Right renal cortex interstitium (tissue), 3 donors: ENCODE measurements around the gene HHLA2. TPM values are rescaled to one million over a fixed set of nuclear protein-coding genes. Genes with fewer than 3 reads are reported as not detected.
"Not testable (repeated sequence)": the region's sequence is repeated elsewhere in the genome, so short reads cannot be mapped to it uniquely, and the experiment has no call there.

Experiments used
- DNase-seq, 3 donors: peaks; one replicate each; pipeline ENCODE4 v3.0.0-alpha.2; 2013; ENCODE audit warnings: low read depth in 3 of 3, low spot score in 2 of 3
- polyA plus RNA-seq, 3 donors: library from polyadenylated mRNA; unstranded; fragments of 120-200 nt; gene quantifications; one replicate each; pipeline ENCODE4 v1.2.1, GENCODE V29; 2013; ENCODE audit not compliant: insufficient read length in 3 of 3

Gene HHLA2
- polyA plus RNA-seq, 3 donors: 16.8 to 33.8 (median 18.3) TPM

DNA sequence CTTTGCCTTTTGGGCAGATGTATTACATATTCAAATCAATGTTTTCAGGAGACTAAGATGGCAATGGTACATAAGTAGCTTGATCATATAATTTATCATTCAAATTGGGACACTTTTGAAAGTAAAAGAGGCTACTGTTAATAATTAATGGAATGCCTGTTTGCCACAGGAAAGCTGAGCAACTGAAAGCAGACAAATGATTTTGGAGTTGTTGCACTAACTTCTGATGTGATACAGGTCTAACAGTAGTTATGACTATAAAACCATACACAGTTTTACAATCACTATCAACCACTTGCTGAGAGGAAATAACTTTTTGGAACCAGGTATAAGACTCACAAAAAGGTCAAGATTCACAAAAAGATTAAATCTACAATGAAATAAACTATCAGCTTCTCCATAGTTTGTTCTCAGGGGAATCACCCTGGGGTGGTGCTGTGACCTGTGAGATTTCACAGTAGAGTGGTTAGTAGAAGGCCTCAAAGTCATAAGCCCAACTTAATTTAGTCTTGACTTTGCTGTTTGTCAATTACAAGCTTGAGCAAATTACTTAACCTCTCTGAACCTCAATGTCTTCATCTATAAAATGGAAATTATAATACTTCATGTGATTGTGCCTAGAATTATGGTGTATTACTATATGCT, 42.7 kb downstream of the HHLA2 start:
- no peak for DNase-seq

DNA sequence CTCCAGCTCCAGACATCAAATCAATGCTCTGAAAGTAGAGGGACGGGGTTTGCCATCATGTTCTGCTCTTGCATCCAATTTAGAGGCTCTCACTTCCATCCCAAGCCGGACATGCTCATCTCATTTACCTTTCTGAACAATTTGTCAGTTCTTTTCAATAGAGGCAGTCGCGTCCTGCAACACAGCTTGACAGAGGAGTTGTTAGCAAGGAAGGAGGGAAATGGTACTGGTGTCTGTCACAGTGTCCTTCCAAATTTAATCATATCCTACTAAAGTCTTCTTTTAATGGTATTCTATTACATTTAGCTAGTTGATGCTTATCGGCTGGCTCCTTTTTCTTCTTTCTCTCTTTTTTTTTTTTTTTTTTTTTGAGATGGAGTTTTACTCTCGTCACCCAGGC, 45.6 kb downstream of the HHLA2 start:
- no peak for DNase-seq

DNA sequence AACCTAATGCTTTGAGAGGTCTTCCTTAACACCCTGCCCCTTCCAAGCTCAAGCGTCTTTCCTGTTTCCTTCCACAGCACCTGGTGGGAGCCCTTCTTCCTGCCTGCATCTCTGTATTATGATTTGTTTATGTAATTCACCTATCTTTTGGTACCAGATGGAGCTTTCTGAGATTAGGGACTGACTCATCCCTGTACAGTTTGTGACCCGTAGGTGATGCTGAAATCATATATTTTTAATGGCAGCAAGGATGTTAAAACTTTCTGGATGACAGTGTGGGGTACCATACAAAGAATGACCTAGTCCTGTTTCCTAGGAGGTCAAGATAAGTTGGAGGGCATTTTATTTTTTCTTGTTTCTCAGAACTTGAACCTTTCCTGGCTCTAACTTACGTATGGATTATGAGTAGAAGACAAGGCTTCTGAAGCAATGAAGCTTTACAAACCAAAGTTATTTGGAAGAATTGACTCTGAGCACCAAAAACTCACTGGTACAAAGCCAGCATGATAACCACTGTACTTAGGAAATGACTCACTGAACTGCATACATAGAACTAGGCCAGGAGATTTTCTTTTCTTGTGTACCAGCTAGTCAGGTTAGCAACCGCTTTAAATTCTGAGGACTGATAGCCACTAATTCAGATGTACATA, 46.6 kb downstream of the HHLA2 start:
- DNase-seq: no peak

DNA sequence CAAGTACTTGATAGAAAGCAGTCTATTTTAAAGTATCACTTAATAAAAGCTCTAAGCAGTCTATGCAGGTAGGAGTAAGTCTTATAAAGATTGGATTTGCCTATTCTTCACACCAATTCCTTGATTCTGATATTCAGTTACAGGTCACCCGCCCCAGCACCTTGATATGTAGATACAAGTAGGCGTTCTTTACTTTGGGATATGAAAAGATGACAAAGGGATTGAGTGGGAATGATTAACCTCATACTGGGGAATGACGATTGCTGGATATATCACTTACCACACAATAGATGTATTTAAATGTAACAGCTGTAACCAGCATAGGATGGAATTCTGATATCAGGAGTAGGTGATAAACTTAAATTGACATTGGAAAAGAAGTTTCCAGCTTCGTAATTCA, 47.1 kb downstream of the HHLA2 start:
- DNase-seq: no peak

DNA sequence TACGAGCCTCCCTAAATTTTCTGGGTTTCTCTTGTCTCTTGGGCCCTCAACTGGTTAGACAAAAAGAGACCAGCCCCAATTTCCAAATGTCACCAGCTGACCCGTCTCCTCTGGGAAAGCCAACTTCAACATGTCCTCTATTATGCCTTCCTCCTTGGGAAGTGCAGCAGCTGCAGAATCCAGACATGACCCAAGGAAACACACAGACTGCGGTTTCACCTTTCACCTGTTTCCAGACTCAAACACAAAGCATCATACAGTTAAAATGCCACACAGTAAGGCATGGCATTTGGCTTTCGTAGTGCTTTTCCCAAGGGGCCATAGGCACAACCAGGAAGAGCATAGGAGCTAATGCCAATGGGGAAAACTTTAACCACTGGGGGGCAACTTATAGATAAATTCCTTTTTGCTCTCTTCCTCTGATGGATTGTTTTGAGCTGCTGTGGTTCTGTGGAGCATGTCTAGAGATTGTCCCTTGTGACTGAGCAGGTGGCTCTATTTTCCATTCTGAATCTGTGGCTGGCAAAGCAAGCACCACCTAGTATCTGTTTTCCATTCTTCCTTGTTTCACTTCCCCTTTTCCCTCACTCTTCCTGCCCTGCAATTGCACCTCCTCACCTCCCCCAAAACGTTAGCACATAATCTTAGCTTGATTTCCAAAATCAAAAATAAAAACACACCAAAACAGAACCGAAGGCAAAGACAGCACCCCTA, 49.3 kb downstream of the HHLA2 start:
- no peak for DNase-seq

DNA sequence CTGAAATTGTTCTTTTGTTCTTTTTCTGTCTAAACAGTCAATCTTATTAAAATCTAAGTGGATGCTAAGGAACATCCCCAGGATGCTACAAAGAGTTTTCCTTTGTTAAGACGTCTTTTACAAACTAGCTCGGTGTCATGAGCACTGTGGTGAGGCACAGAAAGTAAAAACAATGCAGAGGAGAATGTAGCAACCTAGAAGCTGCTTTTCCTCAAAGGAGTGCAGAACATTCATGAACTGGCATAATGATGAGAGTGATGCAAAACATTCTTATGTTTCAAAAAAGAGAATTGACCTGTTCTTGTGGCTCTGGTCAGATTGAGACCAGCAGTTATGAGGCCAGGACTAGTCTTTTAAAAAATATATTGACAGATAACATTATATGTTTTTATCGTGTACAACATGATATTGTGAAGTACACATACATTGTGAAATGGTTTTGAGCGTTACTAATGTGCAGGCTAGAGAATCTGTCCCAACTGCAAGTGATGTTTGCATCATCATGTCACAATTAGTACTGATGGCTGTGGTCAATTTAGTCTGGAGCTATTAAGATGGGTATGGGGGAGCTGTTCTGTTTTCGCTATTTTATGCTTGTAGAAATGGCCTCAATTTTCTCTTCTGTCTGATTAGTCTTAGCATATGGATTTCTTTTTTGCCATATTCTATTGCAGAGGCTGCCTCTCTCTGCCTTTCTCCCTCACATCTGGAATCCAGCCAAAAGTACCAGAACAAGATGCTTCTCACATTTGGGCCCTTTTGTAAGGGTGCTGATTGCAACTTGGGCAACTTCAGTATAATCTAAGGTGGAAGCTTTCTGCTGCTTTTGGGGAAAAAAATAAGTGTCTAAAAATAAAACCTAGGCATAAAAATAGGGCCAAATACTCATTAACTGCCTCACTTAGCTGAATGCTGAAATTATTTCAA, 50.2 kb downstream of the HHLA2 start:
- DNase-seq: no peak

DNA sequence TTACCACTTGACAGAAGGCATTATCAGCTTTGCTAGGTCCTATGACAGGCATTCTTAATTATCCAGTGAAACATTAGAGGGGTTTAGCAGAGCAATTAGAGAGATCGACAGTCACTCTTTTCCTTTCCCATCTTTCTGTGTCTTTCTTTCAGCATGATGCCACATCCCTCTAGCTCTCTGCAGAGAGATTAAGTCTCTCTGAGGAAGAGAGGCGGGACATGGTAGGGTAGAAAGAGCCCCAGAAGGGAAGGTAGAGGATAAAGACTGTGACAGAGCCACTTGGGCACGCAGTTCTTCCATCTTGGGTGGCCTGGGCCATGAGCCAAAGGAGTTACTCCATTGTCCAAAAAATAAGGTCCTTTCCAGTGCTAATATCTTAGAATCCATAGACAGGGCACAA, 55.8 kb downstream of the HHLA2 start:
- DNase-seq: no peak

DNA sequence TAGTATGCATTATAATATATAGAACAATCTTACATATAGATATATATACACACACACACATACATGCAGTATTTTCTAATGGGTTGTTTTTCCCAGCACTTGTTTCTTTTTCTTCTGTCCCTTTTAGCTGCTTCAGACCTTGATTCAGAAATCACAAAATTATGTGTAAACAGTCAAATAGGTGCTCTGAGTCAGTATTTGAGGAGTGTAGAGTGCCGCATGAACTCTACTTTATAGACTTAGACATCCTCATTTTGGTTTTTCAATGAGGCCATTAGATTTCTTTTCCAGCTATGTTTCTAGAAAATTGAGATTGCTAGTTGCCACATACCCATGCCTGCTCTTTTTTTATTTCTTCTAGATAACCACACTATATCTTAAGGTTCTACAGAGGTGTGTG, 58.2 kb downstream of the HHLA2 start:
- no peak for DNase-seq

DNA sequence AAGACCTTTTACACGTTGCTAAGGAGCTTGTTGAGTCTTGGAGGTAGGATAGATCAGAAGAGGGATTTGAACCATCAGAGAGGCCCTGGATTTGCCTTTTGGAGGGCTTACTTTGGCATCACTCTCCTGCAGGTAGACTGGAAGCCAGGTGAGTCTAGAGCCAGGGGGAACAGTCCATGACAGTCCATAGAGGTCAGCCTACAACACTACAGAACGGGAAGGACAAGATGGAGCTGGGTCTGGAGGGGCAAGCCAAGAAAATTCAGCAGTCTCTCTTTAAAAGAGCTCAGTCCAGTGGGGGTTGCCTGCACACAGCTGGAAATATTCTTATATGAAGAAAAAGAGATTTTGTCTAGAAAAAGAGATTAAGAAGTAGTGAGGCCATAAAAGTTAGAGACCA, 60.7 kb downstream of the HHLA2 start:
- no peak for DNase-seq

DNA sequence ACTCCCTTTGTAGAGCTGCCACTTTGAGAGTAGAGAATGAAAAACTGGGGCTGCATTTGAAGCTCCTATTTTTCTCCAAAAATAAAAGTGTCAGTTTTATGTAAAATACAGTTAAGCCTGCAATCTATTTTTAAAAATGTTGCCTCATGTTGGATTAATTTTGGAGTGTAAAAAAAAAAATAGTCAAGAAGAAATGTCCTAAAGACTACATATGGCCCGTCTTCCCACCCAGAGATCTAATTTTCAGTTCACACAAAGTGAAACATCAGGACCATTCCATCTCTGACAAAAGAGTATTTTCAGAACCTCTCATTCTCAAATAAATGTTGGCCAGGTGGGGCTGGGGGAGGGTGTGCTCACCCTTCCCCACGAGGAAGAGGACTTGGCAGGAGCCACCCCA, 62.7 kb downstream of the HHLA2 start:
- DNase-seq: no peak

DNA sequence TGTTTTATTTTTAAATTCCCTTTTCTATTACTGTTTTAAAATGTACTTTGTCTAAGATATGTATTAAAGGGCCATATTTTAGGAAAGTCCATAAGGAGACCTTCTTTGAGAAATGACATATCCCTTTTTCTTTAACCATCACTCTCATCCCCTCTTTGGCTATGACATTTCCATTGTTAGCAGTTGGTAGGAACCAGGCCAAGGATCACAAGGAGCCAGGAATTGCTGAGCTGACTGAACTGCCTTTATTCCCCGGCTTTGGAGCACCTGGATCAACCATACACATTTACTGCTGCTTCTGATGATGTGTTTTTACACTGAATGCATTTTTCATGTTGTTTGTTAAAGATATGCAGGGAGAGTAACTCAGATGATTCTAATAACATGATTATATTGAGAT, 79.7 kb downstream of the HHLA2 start:
- no peak for DNase-seq

DNA sequence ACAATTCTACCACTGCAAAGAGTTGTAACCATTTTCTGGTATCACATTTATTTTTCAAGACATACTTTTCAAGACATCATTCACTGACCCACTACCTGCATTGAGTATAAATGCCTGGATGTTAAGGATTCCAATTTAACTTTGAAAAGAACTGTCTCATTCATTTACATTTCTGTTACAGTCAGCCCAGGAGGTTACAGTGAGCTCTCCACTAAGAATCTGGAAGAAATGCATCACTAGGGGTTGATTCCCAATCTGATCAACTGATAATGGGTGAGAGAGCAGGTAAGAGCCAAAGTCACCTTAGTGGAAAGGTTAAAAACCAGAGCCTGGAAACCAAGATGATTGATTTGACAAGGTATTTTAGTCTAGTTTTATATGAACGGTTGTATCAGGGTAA, 81.0 kb downstream of the HHLA2 start:
- no peak for DNase-seq

DNA sequence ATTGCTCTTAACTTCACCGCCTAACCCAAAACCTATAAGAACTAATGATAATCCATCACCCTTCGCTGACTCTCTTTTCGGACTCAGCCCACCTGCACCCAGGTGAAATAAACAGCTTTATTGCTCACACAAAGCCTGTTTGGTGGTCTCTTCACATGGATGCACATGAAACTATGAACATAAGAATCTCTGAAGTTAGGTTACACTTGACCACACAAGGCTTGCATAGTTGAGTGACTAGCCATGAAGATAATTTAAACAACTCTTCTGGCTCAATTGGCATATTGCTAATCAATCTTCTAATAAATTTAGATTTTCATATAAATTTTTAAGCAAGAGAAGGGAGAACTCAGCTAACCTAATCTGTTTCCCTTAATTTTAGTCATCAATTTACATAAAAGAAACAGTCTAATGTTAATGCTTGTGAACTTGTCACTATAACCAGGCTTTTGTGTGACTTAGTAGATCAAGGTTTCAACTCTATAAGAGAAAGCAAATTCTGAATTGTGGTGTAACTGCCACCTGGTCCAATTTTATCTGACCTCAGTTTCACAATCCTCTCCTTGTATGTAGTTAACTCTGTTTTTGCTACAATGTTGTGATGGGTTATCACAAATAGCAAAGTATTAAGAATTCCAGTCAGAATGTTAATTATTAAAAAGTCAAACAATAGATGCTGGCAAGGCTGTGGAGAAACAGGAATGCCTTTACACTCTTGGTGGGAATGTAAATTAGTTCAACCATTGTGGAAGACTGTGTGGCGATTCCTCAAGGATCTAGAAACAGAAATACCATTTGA, 82.0 kb downstream of the HHLA2 start:
- no peak for DNase-seq

DNA sequence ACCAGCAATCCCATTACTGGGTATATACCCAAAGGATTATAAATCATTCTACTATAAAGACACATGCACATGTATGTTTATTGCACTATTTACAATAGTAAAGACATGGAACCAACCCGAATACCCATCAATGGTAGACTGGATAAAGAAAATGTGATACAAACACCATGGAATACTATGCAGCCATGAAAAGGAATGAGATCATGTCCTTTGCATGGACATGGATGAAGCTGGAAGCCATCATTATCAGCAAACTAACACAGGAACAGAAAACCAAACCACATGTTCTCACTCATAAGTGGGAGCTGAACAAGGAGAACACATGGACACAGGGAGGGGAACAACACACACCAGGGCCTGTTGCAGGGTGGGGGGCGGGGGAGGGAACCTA, 82.6 kb downstream of the HHLA2 start:
- DNase-seq: not testable (repeated sequence)

DNA sequence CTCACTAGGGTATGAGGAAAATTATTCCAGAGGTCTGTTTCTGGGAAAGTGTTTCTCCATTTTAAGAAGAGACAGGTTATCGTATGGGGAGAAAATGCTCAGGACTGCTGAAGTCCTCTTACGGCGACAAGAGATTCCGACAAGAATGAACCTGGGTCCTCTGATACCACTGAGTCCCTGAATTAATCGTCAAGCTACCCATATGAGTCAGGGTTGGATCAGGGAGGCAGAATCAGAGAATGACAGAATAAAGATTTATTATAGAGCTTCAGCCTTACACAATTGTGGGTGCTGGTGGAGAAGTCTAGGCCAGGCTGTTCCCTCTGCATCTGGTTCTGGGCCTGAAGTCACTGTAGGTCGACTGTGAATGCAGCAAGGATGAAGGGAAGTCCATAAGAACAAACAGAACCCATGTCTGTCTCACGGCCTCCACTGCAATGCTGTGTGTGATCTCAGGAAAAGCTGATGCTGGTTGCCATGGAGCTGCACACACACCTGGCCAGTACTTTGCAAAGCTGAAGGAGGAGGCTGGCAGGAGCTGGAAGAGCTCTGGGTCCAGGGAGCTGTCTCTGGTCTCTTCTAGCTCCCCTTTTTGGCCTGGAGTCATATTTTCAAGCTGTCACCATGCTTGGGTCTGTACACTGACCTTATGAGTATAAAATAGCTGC, 83.9 kb downstream of the HHLA2 start:
- no peak for DNase-seq

DNA sequence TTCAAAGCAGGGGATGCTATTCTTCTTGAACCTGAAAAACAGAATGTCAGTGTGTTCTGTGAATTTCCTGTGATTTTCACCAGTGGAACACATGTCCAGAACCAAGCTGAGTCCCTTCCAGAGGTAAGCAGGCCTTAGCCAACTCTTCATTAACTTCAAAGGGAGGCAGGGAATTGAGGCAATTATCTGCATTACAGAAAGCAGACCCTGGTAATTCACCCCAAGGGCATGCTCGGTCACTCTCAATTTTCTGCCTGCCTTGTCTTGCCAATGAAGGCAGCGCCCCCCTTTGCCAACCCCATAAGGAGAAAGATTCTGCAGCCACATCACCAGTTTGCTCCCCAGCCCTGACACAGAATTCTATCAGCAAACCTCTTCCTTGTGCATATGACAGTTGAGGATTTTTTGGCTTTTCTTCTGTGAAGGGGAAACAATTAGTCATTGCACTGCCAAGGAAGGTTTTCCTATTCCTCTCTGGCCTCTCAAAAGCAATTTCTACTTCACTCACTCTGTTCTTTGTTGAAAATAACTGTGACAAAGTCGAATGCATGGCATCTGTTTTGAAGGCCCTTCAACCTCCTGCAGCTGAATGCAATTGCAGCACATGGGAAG, 85.3 kb downstream of the HHLA2 start:
- no peak for DNase-seq

DNA sequence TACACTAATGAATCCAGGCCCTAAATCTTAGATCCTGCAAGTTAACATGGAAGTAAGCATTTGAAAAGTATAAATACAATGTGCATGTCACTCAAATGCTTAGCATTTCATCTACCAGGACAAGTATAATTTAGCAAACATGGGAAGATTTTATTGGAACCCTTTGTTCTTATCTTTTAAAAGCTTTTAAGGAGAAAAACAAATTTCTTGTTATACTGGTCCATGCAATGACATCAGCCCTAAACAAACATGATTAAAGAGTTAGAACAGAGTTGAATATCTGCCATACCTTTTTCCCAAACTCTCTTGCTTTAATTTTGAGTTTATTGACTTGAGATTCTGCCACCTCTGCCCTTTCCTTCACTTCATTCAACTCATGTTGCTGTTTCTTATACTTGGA, 87.0 kb downstream of the HHLA2 start:
- DNase-seq: no peak

DNA sequence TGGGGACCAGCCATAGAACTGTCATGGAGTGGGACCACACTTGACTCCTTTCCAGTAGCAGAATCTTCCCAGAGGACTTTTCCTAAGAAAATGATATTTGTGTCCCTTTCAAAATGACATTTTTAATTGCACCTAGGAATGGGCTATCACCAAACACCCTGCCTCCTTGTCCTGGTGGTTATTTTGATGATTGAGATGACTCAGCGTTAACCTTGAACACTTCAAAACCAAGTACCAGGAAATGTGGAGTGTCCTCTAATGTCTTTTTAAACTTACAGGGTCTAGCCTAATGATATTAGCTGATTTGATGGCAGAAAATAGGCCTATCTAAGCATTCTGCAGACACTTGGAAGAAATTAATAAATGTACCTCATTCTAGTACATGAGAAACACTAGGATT, 90.7 kb downstream of the HHLA2 start:
- no peak for DNase-seq
